H9 (cell line): Measurements from ENCODE around the gene SUPT20H. TPM values are rescaled to one million over a fixed set of nuclear protein-coding genes. Genes with fewer than 3 reads are reported as not detected.

ENCODE experiments used
- DNase-seq: peaks from one replicate; pipeline ENCODE4 v3.0.0-alpha.2; 2017
- H2AFZ ChIP-seq: one replicate; pipeline ENCODE4 v1.6.1; 2013; ENCODE audit warnings: mild to moderate bottlenecking, low read length, control low read depth, moderate library complexity
- H2AK5ac ChIP-seq: 2 replicates; pipeline ENCODE4 v1.6.1; 2013; ENCODE audit warnings: low read length, control low read depth, mixed read lengths; ENCODE audit not compliant: insufficient read length
- H2BK120ac ChIP-seq: one replicate; pipeline ENCODE4 v1.6.1; 2013; ENCODE audit warnings: low read depth, mild to moderate bottlenecking, low read length, control low read depth, inconsistent platforms; ENCODE audit not compliant: poor library complexity, severe bottlenecking
- H2BK12ac ChIP-seq: 2 replicates; pipeline ENCODE4 v1.6.1; 2013; ENCODE audit warnings: low read length, control low read depth, mixed read lengths, low read depth; ENCODE audit not compliant: insufficient read length
- H2BK15ac ChIP-seq: 2 replicates; pipeline ENCODE4 v1.6.1; 2013; ENCODE audit warnings: low read depth, low read length, control low read depth
- H2BK20ac ChIP-seq: one replicate; pipeline ENCODE4 v1.6.1; 2013; ENCODE audit warnings: low read depth, mild to moderate bottlenecking, low read length, control low read depth, inconsistent platforms; ENCODE audit not compliant: poor library complexity, severe bottlenecking
- H2BK5ac ChIP-seq: 2 replicates; pipeline ENCODE4 v1.6.1; 2013; ENCODE audit warnings: low read length, control low read depth, mixed read lengths; ENCODE audit not compliant: insufficient read length
- H3K14ac ChIP-seq: 2 replicates; pipeline ENCODE4 v1.6.1; 2013; ENCODE audit warnings: low read length, control low read depth; ENCODE audit not compliant: insufficient read depth
- H3K18ac ChIP-seq: 2 replicates; pipeline ENCODE4 v1.6.1; 2013; ENCODE audit warnings: low read depth, mild to moderate bottlenecking, mixed read lengths, low read length, control low read depth; ENCODE audit not compliant: insufficient read length
- H3K23ac ChIP-seq: 2 replicates; pipeline ENCODE4 v1.6.1; 2013; ENCODE audit warnings: low read length, control low read depth, mixed read lengths, low read depth; ENCODE audit not compliant: insufficient read length
- H3K23me2 ChIP-seq: 2 replicates; pipeline ENCODE4 v1.6.1; 2013; ENCODE audit warnings: low read depth, mild to moderate bottlenecking, mixed read lengths, low read length, control low read depth; ENCODE audit not compliant: insufficient read length, poor library complexity, severe bottlenecking
- H3K27ac ChIP-seq: 2 replicates; pipeline ENCODE4 v1.5.1; 2013; ENCODE audit warnings: low read length, control low read depth, mixed read lengths, low read depth; ENCODE audit not compliant: insufficient read length
- H3K27me3 ChIP-seq: 2 replicates; pipeline ENCODE4 v1.6.1; 2013; ENCODE audit warnings: low read length, control low read depth, inconsistent platforms; ENCODE audit not compliant: insufficient read depth
- H3K4ac ChIP-seq: 2 replicates; pipeline ENCODE4 v1.6.1; 2013; ENCODE audit warnings: low read depth, mild to moderate bottlenecking, control low read depth, inconsistent platforms, low read length, moderate library complexity
- H3K4me1 ChIP-seq: 2 replicates; pipeline ENCODE4 v1.6.1; 2013; ENCODE audit warnings: low read length, control low read depth, inconsistent platforms; ENCODE audit not compliant: insufficient read depth
- H3K4me2 ChIP-seq: 2 replicates; pipeline ENCODE4 v1.6.1; 2013; ENCODE audit warnings: low read length, control low read depth, mixed read lengths; ENCODE audit not compliant: insufficient read length, insufficient read depth
- H3K56ac ChIP-seq: 2 replicates; pipeline ENCODE4 v1.6.1; 2013; ENCODE audit warnings: low read depth, mild to moderate bottlenecking, mixed read lengths, low read length, control low read depth; ENCODE audit not compliant: insufficient read length
- H3K79me1 ChIP-seq: 2 replicates; pipeline ENCODE4 v1.6.1; 2013; ENCODE audit warnings: low read depth, mild to moderate bottlenecking, moderate library complexity, low read length, control low read depth, inconsistent platforms; ENCODE audit not compliant: insufficient read depth, poor library complexity, severe bottlenecking
- H3K79me2 ChIP-seq: 2 replicates; pipeline ENCODE4 v1.6.1; 2013; ENCODE audit warnings: low read length, control low read depth, inconsistent platforms; ENCODE audit not compliant: insufficient read depth
- H3K9ac ChIP-seq: 2 replicates; pipeline ENCODE4 v1.6.1; 2013; ENCODE audit warnings: low read length, control low read depth, mixed read lengths; ENCODE audit not compliant: insufficient read length; ENCODE audit errors: extremely low read depth
- H3K9me3 ChIP-seq: one replicate; pipeline ENCODE4 v1.6.1; 2013; ENCODE audit warnings: low read depth, low read length, inconsistent platforms; ENCODE audit not compliant: control insufficient read depth
- H3T11ph ChIP-seq: one replicate; pipeline ENCODE4 v1.6.1; 2013; ENCODE audit warnings: mild to moderate bottlenecking, low read length, control low read depth, inconsistent platforms
- H4K20me1 ChIP-seq: one replicate; pipeline ENCODE4 v1.6.1; 2013; ENCODE audit not compliant: control insufficient read depth, insufficient read length, insufficient read depth
- H4K5ac ChIP-seq: 2 replicates; pipeline ENCODE4 v1.6.1; 2013; ENCODE audit warnings: low read depth, mild to moderate bottlenecking, mixed read lengths, low read length, control low read depth; ENCODE audit not compliant: insufficient read length
- H4K8ac ChIP-seq: replicated peaks from 2 replicates; pipeline ENCODE4 v1.6.1; 2013; ENCODE audit warnings: low read length, control low read depth, mixed read lengths, low read depth; ENCODE audit not compliant: insufficient read length
- H4K91ac ChIP-seq: 2 replicates; pipeline ENCODE4 v1.6.1; 2013; ENCODE audit warnings: low read depth, mild to moderate bottlenecking, moderate library complexity, mixed read lengths, low read length, control low read depth; ENCODE audit not compliant: insufficient read length
- H3K27ac Mint-ChIP-seq, 3 experiments: 2 replicates in 2 of 3; 3 replicates in 1 of 3; pipeline ENCODE4 v1.8.0; 2020 to 2021; ENCODE audit warnings: mixed read lengths in 3 of 3, mild to moderate bottlenecking in 1 of 3, moderate library complexity in 1 of 3
- H3K27me3 Mint-ChIP-seq: 2 replicates; pipeline ENCODE4 v1.8.0; 2021; ENCODE audit warnings: low read depth, mild to moderate bottlenecking, moderate library complexity, mixed read lengths
- H3K36me3 Mint-ChIP-seq, 3 experiments: 2 replicates in 2 of 3; 3 replicates in 1 of 3; pipeline ENCODE4 v1.8.0; 2020 to 2021; ENCODE audit warnings: low read depth in 3 of 3, mixed read lengths in 3 of 3; ENCODE audit not compliant: insufficient read depth in 1 of 3
- H3K4me1 Mint-ChIP-seq, 2 experiments: 2 replicates each; pipeline ENCODE4 v1.8.0; 2020; ENCODE audit warnings: mixed read lengths in 2 of 2
- H3K4me3 Mint-ChIP-seq, 2 experiments: 2 replicates in 1 of 2; 3 replicates in 1 of 2; pipeline ENCODE4 v1.8.0; 2020 to 2021; ENCODE audit warnings: mild to moderate bottlenecking in 2 of 2, mixed read lengths in 2 of 2, moderate library complexity in 1 of 2
- H3K9me3 Mint-ChIP-seq, 2 experiments: 2 replicates in 1 of 2; 3 replicates in 1 of 2; pipeline ENCODE4 v1.8.0; 2020; ENCODE audit warnings: mild to moderate bottlenecking in 2 of 2, mixed read lengths in 2 of 2, moderate library complexity in 1 of 2
- WGBS: extraction: QIAGEN DNeasy Blood & Tissue Kit; methylation state at CpG from one replicate; pipeline ENCODE4 v1.1.7; 2013; ENCODE audit warnings: missing lambda C conversion rate, low lambda C conversion rate, mixed read lengths; ENCODE audit not compliant: insufficient read length; ENCODE audit errors: extremely low coverage; 5-methylcytosine and 5-hydroxymethylcytosine counted together
- total RNA-seq: library from RNA; stranded (reverse); gene quantifications from 2 replicates; pipeline ENCODE4 v1.2.1, GENCODE V29; 2021
- TF ChIP-seq, protein P1 (sequence below): fragments of 200-600 bp; sonication (generic); conservative IDR thresholded peaks from 3 replicates; pipeline ENCODE4 v1.8.0; 2021; ENCODE audit warnings: antibody characterized with exemption, mild to moderate bottlenecking

Gene SUPT20H
- total RNA-seq, 1 experiment from 2014 or later = 59.5 TPM

DNA sequence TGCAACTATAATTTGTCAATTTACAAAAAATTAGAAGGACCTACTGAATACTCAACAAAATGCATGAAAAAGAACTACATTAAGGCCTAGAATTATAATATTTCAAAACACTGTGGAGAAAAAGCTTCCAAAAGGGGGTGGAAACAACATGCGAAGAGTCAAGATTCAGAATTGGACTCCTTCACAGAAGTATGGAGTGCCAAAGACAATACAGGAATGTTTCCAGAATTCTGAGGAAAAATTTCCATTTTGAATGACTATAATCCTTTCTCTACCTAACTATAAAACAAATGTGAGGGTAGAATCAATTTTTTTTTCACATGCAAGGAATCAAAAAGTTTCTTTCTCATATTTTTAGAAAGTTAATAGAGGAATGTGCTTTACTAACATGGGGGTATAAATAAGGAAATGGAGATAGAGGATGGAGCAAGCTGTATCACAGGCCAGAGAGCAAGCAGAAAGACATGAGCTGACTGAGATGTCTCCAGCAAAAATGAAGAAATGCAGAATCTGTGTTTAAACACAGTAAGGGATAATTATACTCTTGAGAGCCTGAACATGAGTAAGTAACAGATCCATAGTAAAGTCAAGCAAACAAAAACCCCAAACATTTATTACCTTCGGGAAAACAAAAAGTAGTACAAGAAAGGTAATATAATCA is 99.9 kb downstream of the SUPT20H start:
- H3K23me2 ChIP-seq = no peaks in the 10 kb centered on the region
- no peak overlapping the region for H2BK20ac ChIP-seq
- TF ChIP-seq, protein P1, sequence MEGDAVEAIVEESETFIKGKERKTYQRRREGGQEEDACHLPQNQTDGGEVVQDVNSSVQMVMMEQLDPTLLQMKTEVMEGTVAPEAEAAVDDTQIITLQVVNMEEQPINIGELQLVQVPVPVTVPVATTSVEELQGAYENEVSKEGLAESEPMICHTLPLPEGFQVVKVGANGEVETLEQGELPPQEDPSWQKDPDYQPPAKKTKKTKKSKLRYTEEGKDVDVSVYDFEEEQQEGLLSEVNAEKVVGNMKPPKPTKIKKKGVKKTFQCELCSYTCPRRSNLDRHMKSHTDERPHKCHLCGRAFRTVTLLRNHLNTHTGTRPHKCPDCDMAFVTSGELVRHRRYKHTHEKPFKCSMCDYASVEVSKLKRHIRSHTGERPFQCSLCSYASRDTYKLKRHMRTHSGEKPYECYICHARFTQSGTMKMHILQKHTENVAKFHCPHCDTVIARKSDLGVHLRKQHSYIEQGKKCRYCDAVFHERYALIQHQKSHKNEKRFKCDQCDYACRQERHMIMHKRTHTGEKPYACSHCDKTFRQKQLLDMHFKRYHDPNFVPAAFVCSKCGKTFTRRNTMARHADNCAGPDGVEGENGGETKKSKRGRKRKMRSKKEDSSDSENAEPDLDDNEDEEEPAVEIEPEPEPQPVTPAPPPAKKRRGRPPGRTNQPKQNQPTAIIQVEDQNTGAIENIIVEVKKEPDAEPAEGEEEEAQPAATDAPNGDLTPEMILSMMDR = no peak

More for the DNA sequence above, 99.9 kb downstream of the SUPT20H start:
- no peak overlapping the region for H4K91ac ChIP-seq
- no peaks in the 10 kb centered on the region; a peak in 1 of 4 replicates for H3K4me1 Mint-ChIP-seq
- H3K27ac ChIP-seq = no peak overlapping the region
- no peak overlapping the region for H3K9ac ChIP-seq
- no peaks in the 10 kb centered on the region for H4K20me1 ChIP-seq
- H4K8ac ChIP-seq = no peak overlapping the region
- H3K9me3 ChIP-seq = no peaks in the 10 kb centered on the region
- no peak overlapping the region for H4K5ac ChIP-seq
- H3K27me3 ChIP-seq = no peaks in the 10 kb centered on the region
- no peak overlapping the region for H2BK12ac ChIP-seq
- no peak overlapping the region for H3K4ac ChIP-seq
- no peak overlapping the region for H2AK5ac ChIP-seq
- no peak overlapping the region for H3K14ac ChIP-seq
- no peak overlapping the region for H2BK5ac ChIP-seq
- no peak for DNase-seq
- H3K36me3 Mint-ChIP-seq = peaks cover 7 to 11% (median 10%) of the 10 kb centered on the region in 3 experiments; a peak in 6 of 7 replicates
- no peaks in the 10 kb centered on the region for H3K79me2 ChIP-seq
- H3K18ac ChIP-seq = no peak overlapping the region
- H3K4me3 Mint-ChIP-seq = no peak overlapping the region
- H2BK120ac ChIP-seq = no peak overlapping the region
- H3K79me1 ChIP-seq = no peaks in the 10 kb centered on the region
- H3K4me1 ChIP-seq = no peaks in the 10 kb centered on the region
- H2BK15ac ChIP-seq = no peak overlapping the region
- H3K27ac Mint-ChIP-seq = no peak overlapping the region; a peak in 1 of 7 replicates
- no peak overlapping the region for H3K23ac ChIP-seq
- no peak overlapping the region for H3K4me2 ChIP-seq
- no peak overlapping the region for H3K56ac ChIP-seq
- H3K27me3 Mint-ChIP-seq = no peaks in the 10 kb centered on the region
- no peak overlapping the region for H2AFZ ChIP-seq
- H3K9me3 Mint-ChIP-seq = no peaks in the 10 kb centered on the region
- WGBS = no CpG with 5 or more reads among the region's 2 CpGs
- no peak overlapping the region for H3T11ph ChIP-seq

Other genes with a start within 250 kb of the SUPT20H start
- gene RFXAP, start 240.5 kb downstream of the SUPT20H start, total RNA-seq = 8.7 and 9.1 TPM in 2 replicates
- gene SMAD9, start 139.4 kb downstream of the SUPT20H start, total RNA-seq = 1.1 TPM in 2 replicates
- gene ALG5, start 60.3 kb downstream of the SUPT20H start, total RNA-seq = 23.3 and 27.0 TPM in 2 replicates
- 87.3 and 91.9 TPM in 2 replicates for gene EXOSC8, start 58.9 kb downstream of the SUPT20H start, total RNA-seq
- gene CSNK1A1L, start 46.0 kb upstream of the SUPT20H start, total RNA-seq = not detected in 2 replicates